Neural cell (in vitro differentiated cells): Measurements from ENCODE around the gene RDX. TPM values are rescaled to one million over a fixed set of nuclear protein-coding genes. Genes with fewer than 3 reads are reported as not detected.
A peak's percentile ranks its signal among the peaks of the same experiment; 100 is the strongest.

Experiments used
- H2AFZ ChIP-seq: fragments of 200-600, 300-800 bp; sonication (generic), shearing (Covaris generic); 2 replicates; pipeline ENCODE4 v1.6.0; 2014; ENCODE audit warnings: low read depth, mild to moderate bottlenecking, antibody characterized with exemption, low read length, moderate library complexity
- H3F3A ChIP-seq: fragments of 200-600 bp; shearing (Covaris generic); 2 replicates; pipeline ENCODE4 v1.6.1; 2016; ENCODE audit warnings: mild to moderate bottlenecking, moderate library complexity, mixed read lengths, antibody characterized with exemption, low read length; ENCODE audit not compliant: insufficient read depth, poor library complexity, severe bottlenecking
- H3K27ac ChIP-seq: fragments of 200-600, 300-800 bp; sonication (generic), shearing (Covaris generic); 2 replicates; pipeline ENCODE4 v1.5.1; 2014; ENCODE audit warnings: mild to moderate bottlenecking, low read length, moderate library complexity
- H3K27me3 ChIP-seq: fragments of 300-800, 200-600 bp; sonication (generic), shearing (Covaris generic); 2 replicates; pipeline ENCODE4 v1.6.0; 2014; ENCODE audit warnings: mild to moderate bottlenecking, low read depth, low read length, moderate library complexity; ENCODE audit not compliant: insufficient read depth
- H3K36me3 ChIP-seq: fragments of 300-800, 200-600 bp; sonication (generic), shearing (Covaris generic); 2 replicates; pipeline ENCODE4 v1.5.1; 2014; ENCODE audit warnings: mild to moderate bottlenecking, antibody characterized with exemption, low read length, moderate library complexity; ENCODE audit not compliant: insufficient read depth
- H3K4me2 ChIP-seq: fragments of 300-800, 200-600 bp; sonication (generic), shearing (Covaris generic); 2 replicates; pipeline ENCODE4 v1.6.0; 2014; ENCODE audit warnings: mild to moderate bottlenecking, low read length
- H3K4me3 ChIP-seq: fragments of 300-800, 200-600 bp; sonication (generic), shearing (Covaris generic); 2 replicates; pipeline ENCODE4 v1.5.1; 2014; ENCODE audit warnings: mild to moderate bottlenecking, low read length, moderate library complexity
- H3K79me2 ChIP-seq: fragments of 200-600 bp; shearing (Covaris generic); replicated peaks from 2 replicates; pipeline ENCODE4 v1.6.0; 2014; ENCODE audit warnings: mild to moderate bottlenecking, low read length, moderate library complexity; ENCODE audit not compliant: insufficient read depth
- H3K9ac ChIP-seq: fragments of 300-800, 200-600 bp; sonication (generic), shearing (Covaris generic); 2 replicates; pipeline ENCODE4 v1.6.1; 2016; ENCODE audit warnings: mild to moderate bottlenecking, low read length, mixed read lengths
- H3K9me2 ChIP-seq: fragments of 200-600 bp; shearing (Covaris generic); 2 replicates; pipeline ENCODE4 v1.6.1; 2016; ENCODE audit warnings: mild to moderate bottlenecking, low read length, mixed read lengths; ENCODE audit not compliant: insufficient read depth
- H3K9me3 ChIP-seq: fragments of 200-600, 300-800 bp; sonication (generic), shearing (Covaris generic); 2 replicates; pipeline ENCODE4 v1.6.1; 2016; ENCODE audit warnings: mild to moderate bottlenecking, mixed run types, low read length, moderate library complexity, mixed read lengths
- H4K20me1 ChIP-seq: fragments of 200-600 bp; shearing (Covaris generic); 2 replicates; pipeline ENCODE4 v1.6.1; 2016; ENCODE audit warnings: mild to moderate bottlenecking, mixed run types; ENCODE audit not compliant: insufficient read depth
- CTCF ChIP-seq: fragments of 450-650 bp; IDR thresholded peaks from 2 replicates; pipeline ENCODE4 v1.5.1; 2014; ENCODE audit warnings: antibody characterized with exemption, mild to moderate bottlenecking, moderate library complexity; ENCODE audit not compliant: poor library complexity, severe bottlenecking
- EP300 ChIP-seq: fragments of 450-650 bp; conservative IDR thresholded peaks from 2 replicates; pipeline ENCODE4 v1.6.1; 2014; ENCODE audit warnings: antibody characterized with exemption, mild to moderate bottlenecking, moderate library complexity; ENCODE audit not compliant: poor library complexity, severe bottlenecking
- EZH2 ChIP-seq: fragments of 200-600, 300-800 bp; shearing (Covaris generic), sonication (generic); IDR thresholded peaks from 2 replicates; pipeline ENCODE4 v1.6.1; 2014; ENCODE audit warnings: antibody characterized with exemption, low read length, borderline replicate concordance, mild to moderate bottlenecking; ENCODE audit not compliant: insufficient read depth, poor library complexity, severe bottlenecking
- MXI1 ChIP-seq: fragments of 450-650 bp; conservative IDR thresholded peaks from 2 replicates; pipeline ENCODE4 v1.6.1; 2014; ENCODE audit warnings: antibody characterized with exemption, mild to moderate bottlenecking; ENCODE audit not compliant: poor library complexity, severe bottlenecking
- POLR2AphosphoS5 ChIP-seq: IDR thresholded peaks from 2 replicates; pipeline ENCODE4 v1.6.1; 2012
- RAD21 ChIP-seq: fragments of 450-650 bp; conservative IDR thresholded peaks from 2 replicates; pipeline ENCODE4 v1.6.1; 2014; ENCODE audit warnings: antibody characterized with exemption, mild to moderate bottlenecking, moderate library complexity
- REST ChIP-seq: IDR thresholded peaks from 2 replicates; pipeline ENCODE4 v1.6.1; 2012; ENCODE audit warnings: borderline replicate concordance
- SMC3 ChIP-seq: fragments of 450-650 bp; conservative IDR thresholded peaks from 2 replicates; pipeline ENCODE4 v1.6.1; 2014; ENCODE audit warnings: antibody characterized with exemption, mild to moderate bottlenecking, moderate library complexity; ENCODE audit not compliant: poor library complexity
- TAF1 ChIP-seq: IDR thresholded peaks from 2 replicates; pipeline ENCODE4 v1.6.1; 2012; ENCODE audit warnings: low read depth
- polyA plus RNA-seq: library from polyadenylated mRNA; depleted of rRNA; stranded (reverse); fragments of >200 nt; gene quantifications from 2 replicates; pipeline ENCODE4 v1.2.3, GENCODE V29; 2014

The RDX gene
- polyA plus RNA-seq, 1 donor from 2014 or later, result 39.0 TPM

GRCh38 chr11:110249066-110249465, 47.3 kb downstream of the RDX start:
- Histone ChIP-seq H3K36me3 (no peaks in the 10 kb centered on the region), H3K27ac (no peak overlapping the region), H3K4me3 (no peak overlapping the region), H3K27me3 (no peaks in the 10 kb centered on the region), H3K79me2 (no peaks in the 10 kb centered on the region), H3K9me2 (no peaks in the 10 kb centered on the region), H3F3A (no peaks in the 10 kb centered on the region), H2AFZ (no peak overlapping the region), H3K9ac (no peak overlapping the region), H4K20me1 (no peaks in the 10 kb centered on the region), H3K9me3 (no peaks in the 10 kb centered on the region), H3K4me2 (no peak overlapping the region)
- peak; percentile 43 for TF ChIP-seq RAD21
- no peak for TF ChIP-seq REST
- TF ChIP-seq TAF1, result no peak
- TF ChIP-seq EP300, result no peak
- no peak for TF ChIP-seq MXI1
- peak; percentile 54 for TF ChIP-seq CTCF
- no peak for TF ChIP-seq EZH2
- peak; percentile 53 for TF ChIP-seq SMC3

- Histone ChIP-seq H3K79me2 (no peaks in the 10 kb centered on the region), H3F3A (no peaks in the 10 kb centered on the region)
- TF ChIP-seq RAD21 (no peak), EP300 (no peak), CTCF (no peak), REST (no peak), EZH2 (no peak), TAF1 (no peak), POLR2AphosphoS5 (no peak), MXI1 (no peak), SMC3 (no peak)
These were observed 52.6 kb downstream of the RDX start for GRCh38 chr11:110243791-110244190.

More at GRCh38 chr11:110243791-110244190, 52.6 kb downstream of the RDX start:
- no peak overlapping the region for H3K9ac ChIP-seq
- no peak overlapping the region for H2AFZ ChIP-seq
- H3K4me2 ChIP-seq, result no peak overlapping the region
- H3K9me2 ChIP-seq, result no peaks in the 10 kb centered on the region
- no peak overlapping the region for H3K27ac ChIP-seq
- no peak overlapping the region for H3K4me3 ChIP-seq
- no peaks in the 10 kb centered on the region for H4K20me1 ChIP-seq
- H3K27me3 ChIP-seq, result no peaks in the 10 kb centered on the region
- H3K9me3 ChIP-seq, result no peaks in the 10 kb centered on the region
- H3K36me3 ChIP-seq, result no peaks in the 10 kb centered on the region
